Keratinocyte (primary cell): Measurements from ENCODE around the gene PARN. TPM values are rescaled to one million over a fixed set of nuclear protein-coding genes. Genes with fewer than 3 reads are reported as not detected.
"Not testable (repeated sequence)": the region's sequence is repeated elsewhere in the genome, so short reads cannot be mapped to it uniquely, and the experiment has no call there.

Experiments
- DNase-seq: peaks from one replicate; pipeline ENCODE4 v3.0.0-alpha.2; 2011; ENCODE audit warnings: low read depth, missing footprints, low spot score
- FAIRE-seq: peaks from 2 replicates; lab custom pipeline; 2011; peaks lifted over from hg19 to GRCh38; lab: Jason Lieb, UNC
- H2AFZ ChIP-seq: 2 replicates; pipeline ENCODE4 v1.6.0; 2012; ENCODE audit warnings: low read length, control low read depth, inconsistent platforms; ENCODE audit not compliant: control insufficient read depth
- H3K27ac ChIP-seq: 2 replicates; pipeline ENCODE4 v1.5.1; 2011; ENCODE audit warnings: low read length; ENCODE audit not compliant: control insufficient read depth, insufficient read depth
- H3K27me3 ChIP-seq: 3 replicates; pipeline ENCODE4 v1.6.0; 2011; ENCODE audit warnings: low read length; ENCODE audit not compliant: control insufficient read depth, insufficient read depth; ENCODE audit errors: extremely low read depth
- H3K36me3 ChIP-seq, 2 experiments: 2 replicates in 1 of 2; 3 replicates in 1 of 2; pipeline ENCODE4 v1.5.1; 2011; ENCODE audit warnings: low read length in 2 of 2, mild to moderate bottlenecking in 1 of 2; ENCODE audit not compliant: control insufficient read depth in 2 of 2, insufficient read depth in 2 of 2; ENCODE audit errors: extremely low read depth in 1 of 2
- H3K4me1 ChIP-seq: 3 replicates; pipeline ENCODE4 v1.5.1; 2011; ENCODE audit warnings: low read length; ENCODE audit not compliant: control insufficient read depth, insufficient read depth; ENCODE audit errors: extremely low read depth
- H3K4me2 ChIP-seq: 3 replicates; pipeline ENCODE4 v1.6.0; 2011; ENCODE audit warnings: low read depth, low read length; ENCODE audit not compliant: control insufficient read depth, insufficient read depth; ENCODE audit errors: extremely low read depth
- H3K4me3 ChIP-seq, 3 experiments: fragments of 200-600 bp in 1 of 3; sonication (generic) in 1 of 3; 2 replicates in 2 of 3; 3 replicates in 1 of 3; pipeline ENCODE4 v1.5.1; 2011 to 2016; ENCODE audit warnings: low read length in 3 of 3, mild to moderate bottlenecking in 3 of 3, control low read depth in 2 of 3, inconsistent platforms in 1 of 3, low read depth in 1 of 3, mixed read lengths in 1 of 3, mixed run types in 1 of 3, moderate library complexity in 1 of 3; ENCODE audit not compliant: control insufficient read depth in 2 of 3, insufficient read depth in 2 of 3; ENCODE audit errors: extremely low read depth in 1 of 3
- H3K79me2 ChIP-seq: 2 replicates; pipeline ENCODE4 v1.6.0; 2012; ENCODE audit warnings: low read length; ENCODE audit not compliant: control insufficient read depth, insufficient read depth
- H3K9ac ChIP-seq: 3 replicates; pipeline ENCODE4 v1.6.0; 2011; ENCODE audit warnings: low read length; ENCODE audit not compliant: control insufficient read depth, insufficient read depth; ENCODE audit errors: extremely low read depth
- H3K9me1 ChIP-seq: 3 replicates; pipeline ENCODE4 v1.6.0; 2011; ENCODE audit warnings: low read length; ENCODE audit not compliant: control insufficient read depth, insufficient read depth; ENCODE audit errors: extremely low read depth
- H3K9me3 ChIP-seq: 2 replicates; pipeline ENCODE4 v1.5.1; 2012; ENCODE audit warnings: low read depth, low read length; ENCODE audit not compliant: control insufficient read depth
- H4K20me1 ChIP-seq: 3 replicates; pipeline ENCODE4 v1.6.0; 2011; ENCODE audit warnings: low read length; ENCODE audit not compliant: control insufficient read depth, insufficient read depth; ENCODE audit errors: extremely low read depth
- CTCF ChIP-seq, 3 experiments: IDR thresholded peaks in 1 of 3; conservative IDR thresholded peaks in 1 of 3; optimal IDR thresholded peaks in 1 of 3; 2 replicates in 2 of 3; 3 replicates in 1 of 3; pipeline versions ENCODE3 to v1.5.1; 2011; ENCODE audit warnings: low read length in 3 of 3, mild to moderate bottlenecking in 3 of 3, moderate library complexity in 2 of 3, control low read depth in 1 of 3, inconsistent platforms in 1 of 3; ENCODE audit not compliant: insufficient read depth in 2 of 3; ENCODE audit errors: extremely low read depth in 1 of 3
- EZH2 ChIP-seq: IDR thresholded peaks from one replicate; pipeline ENCODE4 v1.6.1; 2012; ENCODE audit warnings: inconsistent platforms, mild to moderate bottlenecking, low read length, moderate library complexity
- dilution Hi-C: fragments of 300-500 bp; cut with MboI; formaldehyde crosslinking; loops from one replicate; pipeline ENCODE4 v1.7.0; 2020; ENCODE audit warnings: low sequenced_read_pairs; ENCODE audit not compliant: extremely low pct_ligation_motif_present
- polyA plus RNA-seq, 5 experiments: library from polyadenylated mRNA; depleted of rRNA in 3 of 5; stranded (reverse) in 3 of 5; stranded (forward) in 1 of 5; unstranded in 1 of 5; fragments of >200 nt; gene quantifications; 1 replicate in 1 of 5; 2 replicates in 3 of 5; 3 replicates in 1 of 5; pipeline versions ENCODE4 v1.2.1 to v1.2.3, GENCODE V29; 2011 to 2012; ENCODE audit warnings: missing spikeins in 2 of 5, low read depth in 1 of 5, low replicate concordance in 1 of 5

PARN gene
- polyA plus RNA-seq, 1 donor (not counting 4 experiments of a cell fraction or from before 2014, with no cell fraction given): 40.8 TPM

- H3K36me3 ChIP-seq: peaks cover 0 to 4% of the 10 kb centered on the region in 2 experiments
- DNase-seq: no peak
Observed at GRCh38 chr16:14545346-14545884, 84.6 kb downstream of the PARN start.

DNA sequence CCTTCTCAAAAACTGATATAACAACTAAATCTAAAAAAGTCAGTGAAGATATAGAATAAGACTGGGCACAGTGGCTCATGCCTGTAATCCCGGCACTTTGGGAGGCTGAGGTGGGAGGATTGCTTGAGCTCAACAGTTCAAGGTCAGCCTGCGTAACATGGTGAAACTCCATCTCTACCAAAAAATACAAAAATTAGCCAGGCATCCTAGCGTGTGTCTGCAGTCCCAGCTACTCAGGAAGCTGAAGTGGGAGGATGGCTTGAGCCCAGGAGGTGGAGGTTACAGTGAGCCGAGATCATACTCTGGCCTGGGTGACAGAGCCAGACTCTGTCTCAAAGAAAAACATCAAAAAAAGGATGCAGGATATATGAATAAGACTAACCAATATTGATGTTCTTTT, 85.2 kb downstream of the PARN start:
- H3K27me3 ChIP-seq, H3K27ac ChIP-seq, H3K4me1 ChIP-seq, H3K4me3 ChIP-seq, FAIRE-seq, H3K4me2 ChIP-seq, H3K36me3 ChIP-seq, H3K9me1 ChIP-seq, H3K9ac ChIP-seq, H4K20me1 ChIP-seq, H3K9me3 ChIP-seq, DNase-seq, dilution Hi-C loops, H2AFZ ChIP-seq, H3K79me2 ChIP-seq: not testable (repeated sequence)

More at GRCh38 chr16:14545346-14545884, 84.6 kb downstream of the PARN start:
- dilution Hi-C loops: no loop called here
- Histone ChIP-seq H3K9me3 (no peaks in the 10 kb centered on the region), H3K4me2 (no peak overlapping the region), H2AFZ (no peak overlapping the region), H3K9me1 (no peaks in the 10 kb centered on the region), H3K27me3 (no peaks in the 10 kb centered on the region), H3K9ac (no peak overlapping the region), H3K4me1 (no peaks in the 10 kb centered on the region), H4K20me1 (no peaks in the 10 kb centered on the region), H3K79me2 (no peaks in the 10 kb centered on the region), H3K27ac (no peak overlapping the region), H3K4me3 (no peak overlapping the region)
- no peak for FAIRE-seq
- no peak for TF ChIP-seq EZH2
- no peak for TF ChIP-seq CTCF (optimal IDR thresholded peaks at IDR 0.05 in 1 of 3, IDR thresholded peaks at IDR 0.05 in 1 of 3, conservative IDR thresholded peaks at IDR 0.05 in 1 of 3; ENCODE audit: extremely low read depth in 1 of 3, insufficient read depth in 2 of 3, low read length in 3 of 3)

GRCh38 chr16:14539631-14540030, 90.4 kb downstream of the PARN start:
- Histone ChIP-seq H3K36me3 (no peaks in the 10 kb centered on the region), H3K27me3 (no peaks in the 10 kb centered on the region), H2AFZ (no peak overlapping the region), H4K20me1 (no peaks in the 10 kb centered on the region), H3K4me1 (no peaks in the 10 kb centered on the region), H3K27ac (no peak overlapping the region), H3K9ac (no peak overlapping the region), H3K9me3 (no peaks in the 10 kb centered on the region), H3K4me3 (no peak overlapping the region), H3K79me2 (no peaks in the 10 kb centered on the region), H3K4me2 (no peak overlapping the region), H3K9me1 (no peaks in the 10 kb centered on the region)
- no peak for TF ChIP-seq CTCF (optimal IDR thresholded peaks at IDR 0.05 in 1 of 3, IDR thresholded peaks at IDR 0.05 in 1 of 3, conservative IDR thresholded peaks at IDR 0.05 in 1 of 3; ENCODE audit: extremely low read depth in 1 of 3, insufficient read depth in 2 of 3, low read length in 3 of 3)
- TF ChIP-seq EZH2: no peak
- DNase-seq (no peak), FAIRE-seq (no peak)
- dilution Hi-C loops: no loop called here
